Keratinocyte (primary cell): Measurements from ENCODE around the gene SS18L1. TPM values are rescaled to one million over a fixed set of nuclear protein-coding genes. Genes with fewer than 3 reads are reported as not detected.

ENCODE experiments used
- DNase-seq: peaks from one replicate; pipeline ENCODE4 v3.0.0-alpha.2; 2011; ENCODE audit warnings: low read depth, missing footprints, low spot score
- FAIRE-seq: peaks from 2 replicates; lab custom pipeline; 2011; peaks lifted over from hg19 to GRCh38; lab: Jason Lieb, UNC
- H2AFZ ChIP-seq: 2 replicates; pipeline ENCODE4 v1.6.0; 2012; ENCODE audit warnings: low read length, control low read depth, inconsistent platforms; ENCODE audit not compliant: control insufficient read depth
- H3K27ac ChIP-seq: 2 replicates; pipeline ENCODE4 v1.5.1; 2011; ENCODE audit warnings: low read length; ENCODE audit not compliant: control insufficient read depth, insufficient read depth
- H3K27me3 ChIP-seq: 3 replicates; pipeline ENCODE4 v1.6.0; 2011; ENCODE audit warnings: low read length; ENCODE audit not compliant: control insufficient read depth, insufficient read depth; ENCODE audit errors: extremely low read depth
- H3K36me3 ChIP-seq, 2 experiments: 2 replicates in 1 of 2; 3 replicates in 1 of 2; pipeline ENCODE4 v1.5.1; 2011; ENCODE audit warnings: low read length in 2 of 2, mild to moderate bottlenecking in 1 of 2; ENCODE audit not compliant: control insufficient read depth in 2 of 2, insufficient read depth in 2 of 2; ENCODE audit errors: extremely low read depth in 1 of 2
- H3K4me1 ChIP-seq: 3 replicates; pipeline ENCODE4 v1.5.1; 2011; ENCODE audit warnings: low read length; ENCODE audit not compliant: control insufficient read depth, insufficient read depth; ENCODE audit errors: extremely low read depth
- H3K4me2 ChIP-seq: 3 replicates; pipeline ENCODE4 v1.6.0; 2011; ENCODE audit warnings: low read depth, low read length; ENCODE audit not compliant: control insufficient read depth, insufficient read depth; ENCODE audit errors: extremely low read depth
- H3K4me3 ChIP-seq, 3 experiments: fragments of 200-600 bp in 1 of 3; sonication (generic) in 1 of 3; 2 replicates in 2 of 3; 3 replicates in 1 of 3; pipeline ENCODE4 v1.5.1; 2011 to 2016; ENCODE audit warnings: low read length in 3 of 3, mild to moderate bottlenecking in 3 of 3, control low read depth in 2 of 3, inconsistent platforms in 1 of 3, low read depth in 1 of 3, mixed read lengths in 1 of 3, mixed run types in 1 of 3, moderate library complexity in 1 of 3; ENCODE audit not compliant: control insufficient read depth in 2 of 3, insufficient read depth in 2 of 3; ENCODE audit errors: extremely low read depth in 1 of 3
- H3K79me2 ChIP-seq: 2 replicates; pipeline ENCODE4 v1.6.0; 2012; ENCODE audit warnings: low read length; ENCODE audit not compliant: control insufficient read depth, insufficient read depth
- H3K9ac ChIP-seq: 3 replicates; pipeline ENCODE4 v1.6.0; 2011; ENCODE audit warnings: low read length; ENCODE audit not compliant: control insufficient read depth, insufficient read depth; ENCODE audit errors: extremely low read depth
- H3K9me1 ChIP-seq: 3 replicates; pipeline ENCODE4 v1.6.0; 2011; ENCODE audit warnings: low read length; ENCODE audit not compliant: control insufficient read depth, insufficient read depth; ENCODE audit errors: extremely low read depth
- H3K9me3 ChIP-seq: 2 replicates; pipeline ENCODE4 v1.5.1; 2012; ENCODE audit warnings: low read depth, low read length; ENCODE audit not compliant: control insufficient read depth
- H4K20me1 ChIP-seq: 3 replicates; pipeline ENCODE4 v1.6.0; 2011; ENCODE audit warnings: low read length; ENCODE audit not compliant: control insufficient read depth, insufficient read depth; ENCODE audit errors: extremely low read depth
- CTCF ChIP-seq, 3 experiments: IDR thresholded peaks in 1 of 3; conservative IDR thresholded peaks in 1 of 3; optimal IDR thresholded peaks in 1 of 3; 2 replicates in 2 of 3; 3 replicates in 1 of 3; pipeline versions ENCODE3 to v1.5.1; 2011; ENCODE audit warnings: low read length in 3 of 3, mild to moderate bottlenecking in 3 of 3, moderate library complexity in 2 of 3, control low read depth in 1 of 3, inconsistent platforms in 1 of 3; ENCODE audit not compliant: insufficient read depth in 2 of 3; ENCODE audit errors: extremely low read depth in 1 of 3
- EZH2 ChIP-seq: IDR thresholded peaks from one replicate; pipeline ENCODE4 v1.6.1; 2012; ENCODE audit warnings: inconsistent platforms, mild to moderate bottlenecking, low read length, moderate library complexity
- dilution Hi-C: fragments of 300-500 bp; cut with MboI; formaldehyde crosslinking; loops from one replicate; pipeline ENCODE4 v1.7.0; 2020; ENCODE audit warnings: low sequenced_read_pairs; ENCODE audit not compliant: extremely low pct_ligation_motif_present
- polyA plus RNA-seq, 5 experiments: library from polyadenylated mRNA; depleted of rRNA in 3 of 5; stranded (reverse) in 3 of 5; stranded (forward) in 1 of 5; unstranded in 1 of 5; fragments of >200 nt; gene quantifications; 1 replicate in 1 of 5; 2 replicates in 3 of 5; 3 replicates in 1 of 5; pipeline versions ENCODE4 v1.2.1 to v1.2.3, GENCODE V29; 2011 to 2012; ENCODE audit warnings: missing spikeins in 2 of 5, low read depth in 1 of 5, low replicate concordance in 1 of 5

The SS18L1 gene
- polyA plus RNA-seq, 1 donor (not counting 4 experiments of a cell fraction or from before 2014, with no cell fraction given): 9.4 TPM

- Histone ChIP-seq H3K4me3 (no peak overlapping the region), H2AFZ (no peak overlapping the region), H3K4me1 (peaks cover 9% of the 10 kb centered on the region), H3K79me2 (no peaks in the 10 kb centered on the region), H3K9ac (no peak overlapping the region), H3K9me1 (no peaks in the 10 kb centered on the region), H3K36me3 (peaks cover 0 to under 1% of the 10 kb centered on the region in 2 experiments), H3K27me3 (peaks cover 26% of the 10 kb centered on the region), H3K4me2 (no peak overlapping the region), H4K20me1 (peaks cover 3% of the 10 kb centered on the region), H3K27ac (no peak overlapping the region), H3K9me3 (no peaks in the 10 kb centered on the region)
- TF ChIP-seq EZH2: no peak
- TF ChIP-seq CTCF (optimal IDR thresholded peaks at IDR 0.05 in 1 of 3, IDR thresholded peaks at IDR 0.05 in 1 of 3, conservative IDR thresholded peaks at IDR 0.05 in 1 of 3; ENCODE audit: extremely low read depth in 1 of 3, insufficient read depth in 2 of 3, low read length in 3 of 3): no peak
- no peak for FAIRE-seq
- DNase-seq: no peak
- dilution Hi-C loops: no loop called here
Measured at GRCh38 chr20:62208061-62208794, 64.7 kb downstream of the SS18L1 start.

GRCh38 chr20:62208795-62209755 lies 65.5 kb downstream of the SS18L1 start:
- Histone ChIP-seq H3K36me3 (no peaks in the 10 kb centered on the region), H4K20me1 (peaks cover 5% of the 10 kb centered on the region), H3K27me3 (peaks cover 30% of the 10 kb centered on the region), H3K9ac (no peak overlapping the region), H3K4me2 (peak overlapping the region; percentile 29), H3K4me3 (no peak overlapping the region), H3K79me2 (no peaks in the 10 kb centered on the region), H3K4me1 (peaks cover 9% of the 10 kb centered on the region), H3K9me3 (no peaks in the 10 kb centered on the region), H3K9me1 (no peaks in the 10 kb centered on the region), H3K27ac (no peak overlapping the region), H2AFZ (no peak overlapping the region)
- TF ChIP-seq CTCF (optimal IDR thresholded peaks at IDR 0.05 in 1 of 3, IDR thresholded peaks at IDR 0.05 in 1 of 3, conservative IDR thresholded peaks at IDR 0.05 in 1 of 3; ENCODE audit: extremely low read depth in 1 of 3, insufficient read depth in 2 of 3, low read length in 3 of 3) (peak in 2 of 3 experiments; percentile 38 to 40), EZH2 (no peak)
- dilution Hi-C loops: no loop called here
- DNase-seq (no peak), FAIRE-seq (no peak)
